HG03045 (cell line): ENCODE data around the gene AGMAT.

Source experiments
- ATAC-seq: cut with Tn5 transposase; IDR thresholded peaks from one replicate; pipeline ENCODE4 v1.9.1; 2021; ENCODE audit warnings: mild to moderate bottlenecking, moderate library complexity; ENCODE audit not compliant: unreplicated experiment

Gene AGMAT, protein sequence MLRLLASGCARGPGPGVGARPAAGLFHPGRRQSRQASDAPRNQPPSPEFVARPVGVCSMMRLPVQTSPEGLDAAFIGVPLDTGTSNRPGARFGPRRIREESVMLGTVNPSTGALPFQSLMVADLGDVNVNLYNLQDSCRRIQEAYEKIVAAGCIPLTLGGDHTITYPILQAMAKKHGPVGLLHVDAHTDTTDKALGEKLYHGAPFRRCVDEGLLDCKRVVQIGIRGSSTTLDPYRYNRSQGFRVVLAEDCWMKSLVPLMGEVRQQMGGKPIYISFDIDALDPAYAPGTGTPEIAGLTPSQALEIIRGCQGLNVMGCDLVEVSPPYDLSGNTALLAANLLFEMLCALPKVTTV

DNA sequence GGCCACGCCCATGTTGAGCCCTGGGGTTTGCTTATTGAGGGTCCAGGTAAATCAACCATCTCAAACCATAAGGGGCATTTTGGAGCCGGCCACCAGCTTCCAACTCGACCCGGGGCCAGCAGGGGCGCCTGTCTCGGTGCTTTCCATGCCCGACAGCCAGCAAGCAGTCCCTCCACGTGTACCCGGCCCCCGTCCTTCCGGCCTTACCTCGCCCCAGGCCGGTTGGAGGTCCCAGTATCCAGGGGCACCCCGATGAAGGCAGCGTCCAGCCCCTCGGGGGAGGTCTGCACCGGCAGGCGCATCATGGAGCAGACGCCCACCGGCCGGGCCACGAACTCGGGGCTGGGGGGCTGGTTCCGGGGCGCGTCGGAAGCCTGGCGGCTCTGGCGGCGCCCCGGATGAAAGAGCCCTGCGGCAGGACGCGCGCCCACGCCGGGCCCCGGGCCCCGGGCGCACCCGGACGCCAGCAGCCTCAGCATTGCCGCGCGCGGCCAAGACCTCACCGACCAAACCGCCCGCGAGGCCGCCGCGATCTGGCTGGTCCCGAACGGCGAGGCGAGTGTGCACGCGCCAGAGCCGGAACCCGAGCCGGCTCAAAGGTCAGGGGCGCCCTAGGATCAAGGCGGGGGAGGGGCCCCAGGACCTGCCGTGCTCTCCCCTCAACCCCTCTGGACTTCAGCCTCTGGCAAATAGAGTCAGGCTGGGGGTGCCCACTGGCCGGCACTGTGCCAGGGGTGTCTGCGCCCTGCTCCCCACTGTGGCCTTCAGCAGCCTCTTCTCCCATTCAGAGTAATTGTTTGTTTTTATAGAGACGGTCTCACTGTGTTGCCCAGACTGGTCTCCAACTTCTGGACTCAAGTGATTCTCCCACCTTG lies at the start of gene AGMAT:
Gene AGMAT (minus strand): TSS at position 563 of the 875 bp plus-strand sequence. CDS start 84 bp downstream, at position 479.
- peak; percentile 72 for ATAC-seq

DNA sequence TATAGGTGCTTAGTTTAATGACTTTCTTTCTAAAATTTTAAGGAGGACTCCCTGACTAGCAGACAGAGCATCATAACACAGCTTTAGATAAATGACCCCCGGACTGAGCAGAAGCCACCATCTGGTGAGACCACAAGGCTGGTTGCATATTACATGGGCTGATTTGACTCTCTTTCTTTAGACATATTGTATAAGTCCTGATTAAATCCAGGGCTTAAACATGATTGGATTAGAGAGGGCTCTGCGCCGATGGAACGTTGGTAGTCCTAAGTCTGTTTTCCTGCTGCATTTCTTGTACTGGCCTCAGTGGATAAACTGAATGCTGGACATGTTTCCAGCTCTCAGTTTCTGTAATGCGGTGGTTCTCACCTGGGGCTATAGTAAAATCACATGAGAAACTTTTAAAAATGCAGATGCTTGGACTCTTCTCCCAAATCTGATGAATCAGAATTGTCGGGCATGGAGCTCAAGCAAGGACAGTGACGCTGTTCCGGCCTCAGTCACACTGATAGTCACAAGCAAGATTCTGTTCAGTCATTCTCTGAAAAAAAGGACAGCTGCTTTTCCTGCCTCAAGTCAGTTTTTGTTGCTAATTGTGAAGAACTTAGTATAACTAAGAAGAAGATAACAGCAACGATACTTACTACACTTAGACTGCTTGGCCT lies 49.0 kb upstream of the AGMAT start:
- no peak for ATAC-seq

DNA sequence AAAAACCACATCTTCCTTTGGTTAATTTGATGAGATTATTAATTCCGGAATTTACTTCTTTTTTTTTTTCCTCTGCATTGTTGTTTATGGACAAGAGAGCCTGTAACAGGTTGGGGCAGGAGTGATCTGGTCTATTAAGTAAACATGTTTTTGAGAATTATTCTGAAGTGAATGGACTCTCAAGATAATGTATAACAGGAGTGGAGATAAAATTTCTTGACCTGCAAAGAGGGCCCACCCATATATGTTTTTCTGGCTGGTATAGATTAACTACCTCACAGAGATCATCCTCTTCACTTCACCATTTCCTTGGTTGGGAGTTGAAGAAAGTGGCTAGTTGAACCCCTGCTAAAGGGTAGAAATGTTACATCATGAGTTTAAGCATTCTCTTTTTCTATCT lies 43.2 kb upstream of the AGMAT start:
- ATAC-seq: peak; percentile 12

DNA sequence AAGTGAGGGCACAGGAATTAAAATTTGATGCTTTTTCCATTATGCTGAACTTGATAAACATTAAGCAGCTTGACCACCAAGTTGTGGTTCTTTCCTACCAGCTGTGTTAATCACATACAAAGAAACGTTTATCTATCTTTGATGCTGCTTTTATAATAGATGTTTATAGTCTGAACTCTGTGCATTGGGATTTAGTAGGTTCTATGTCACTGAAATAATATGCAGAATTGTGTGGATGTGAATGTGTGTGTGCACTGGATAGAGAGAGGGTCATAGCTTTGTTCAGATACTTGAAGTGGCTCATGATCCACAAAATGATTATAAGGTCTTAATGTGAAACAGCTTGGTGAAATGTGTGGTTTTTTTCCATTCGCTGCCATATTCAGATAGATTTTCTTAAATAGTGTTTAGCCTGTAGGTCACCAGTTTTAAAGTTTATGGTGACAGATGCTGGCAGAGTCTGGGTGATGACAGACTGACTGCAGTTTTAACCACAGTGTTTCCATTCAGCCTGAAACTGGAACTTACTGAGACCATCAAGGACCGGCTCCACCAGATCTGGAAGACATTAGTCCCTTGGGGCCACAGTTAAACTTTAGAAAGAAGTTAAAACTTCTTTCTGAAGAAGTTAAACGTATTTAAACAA lies 42.6 kb upstream of the AGMAT start:
- ATAC-seq: peak; percentile 75

DNA sequence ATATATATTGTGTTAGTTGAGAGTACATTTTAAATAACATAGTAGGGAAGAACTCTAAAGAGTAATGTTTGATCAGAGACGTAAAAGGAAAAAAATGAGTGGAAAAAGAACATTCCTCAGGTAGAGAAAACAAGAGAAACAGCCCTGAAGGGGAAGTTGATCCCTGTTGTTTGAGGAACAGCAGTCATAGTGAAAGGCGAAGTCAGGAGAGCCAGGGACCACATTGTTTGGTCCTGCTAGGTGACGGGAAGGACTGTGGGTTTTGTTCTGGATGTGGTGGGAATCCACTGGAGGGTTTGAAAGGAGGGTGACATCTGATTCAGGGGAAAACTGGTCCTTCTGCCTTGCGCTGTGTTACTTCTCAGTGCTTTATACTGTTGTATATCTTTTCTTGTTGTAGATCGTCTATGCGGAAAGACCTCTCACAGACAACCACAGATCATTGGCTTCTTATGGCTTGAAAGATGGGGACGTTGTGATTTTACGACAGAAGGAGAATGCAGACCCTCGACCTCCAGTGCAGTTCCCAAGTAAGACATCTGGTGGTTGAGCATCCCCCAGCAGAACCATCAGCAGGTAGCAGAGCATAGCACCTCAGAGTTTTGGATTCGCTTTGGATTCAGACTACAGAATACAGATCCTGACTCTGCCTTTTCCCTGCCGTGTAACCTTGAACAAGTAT lies 41.6 kb upstream of the AGMAT start:
- ATAC-seq: no peak

DNA sequence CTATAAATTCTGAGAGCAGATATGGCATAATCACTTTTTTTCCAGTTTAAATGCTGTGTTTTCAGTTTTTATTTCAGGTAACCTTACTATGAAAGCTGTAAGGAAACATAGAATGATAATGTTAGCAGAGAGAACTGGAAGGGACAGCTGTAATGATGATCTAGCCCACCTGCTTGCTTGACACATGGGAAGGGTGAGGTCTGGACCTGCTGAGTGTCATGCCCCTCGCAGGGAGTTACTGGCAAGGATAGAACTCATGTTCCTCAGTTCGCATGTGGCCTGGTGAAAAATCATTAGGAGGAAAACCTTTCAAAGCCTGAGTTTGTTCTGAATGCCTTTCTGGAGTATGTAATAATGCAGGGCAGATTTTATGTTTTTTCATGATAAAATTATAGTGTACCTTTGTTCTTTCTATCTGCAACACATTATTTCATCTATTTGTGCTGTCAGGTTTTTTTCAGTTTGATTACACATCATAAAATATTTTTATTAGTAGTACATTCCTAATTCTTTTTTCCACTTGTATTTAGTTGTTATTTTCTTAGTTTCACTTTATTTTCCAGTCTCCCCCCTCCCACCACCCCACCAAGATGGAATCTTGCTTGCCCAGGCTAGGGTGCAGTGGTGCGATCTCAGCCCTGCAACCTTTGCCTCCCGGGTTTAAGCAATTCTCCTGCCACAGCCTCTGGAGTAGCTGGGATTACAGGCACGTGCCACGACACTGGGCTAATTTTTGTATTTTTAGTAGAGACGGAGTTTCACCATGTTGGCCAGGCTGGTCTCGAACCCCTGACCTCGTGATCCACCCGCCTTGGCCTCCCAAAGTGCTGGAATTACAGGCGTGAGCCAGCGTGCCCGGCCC lies 40.4 kb upstream of the AGMAT start:
- ATAC-seq: no peak

DNA sequence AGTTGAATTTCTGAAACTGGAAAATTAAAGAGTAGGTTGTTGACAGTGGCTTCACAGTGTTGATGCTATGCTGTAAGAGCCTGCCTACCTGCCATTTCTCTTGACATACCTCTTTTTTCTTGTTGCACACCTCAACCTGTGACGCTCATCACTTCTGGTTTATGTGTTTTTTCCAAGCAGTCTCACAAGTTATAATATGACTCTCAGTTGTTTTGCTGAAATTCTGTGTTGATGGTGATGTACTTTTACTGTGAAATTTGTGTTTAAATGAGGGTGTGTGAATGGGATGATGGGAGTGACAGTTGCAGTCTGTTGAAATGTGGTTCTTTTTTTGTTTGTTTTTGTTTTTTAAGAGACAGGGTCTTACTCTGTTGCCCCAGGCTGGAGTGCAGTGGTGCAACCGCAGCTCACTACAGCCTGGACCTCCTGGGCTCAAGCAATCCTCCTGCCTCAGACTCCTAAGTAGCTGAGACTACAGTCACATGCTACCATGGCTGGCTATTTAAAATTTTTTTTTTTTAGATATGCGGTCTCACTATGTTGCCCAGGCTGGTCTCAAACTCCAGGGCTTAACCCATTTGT lies 39.4 kb upstream of the AGMAT start:
- no peak for ATAC-seq

DNA sequence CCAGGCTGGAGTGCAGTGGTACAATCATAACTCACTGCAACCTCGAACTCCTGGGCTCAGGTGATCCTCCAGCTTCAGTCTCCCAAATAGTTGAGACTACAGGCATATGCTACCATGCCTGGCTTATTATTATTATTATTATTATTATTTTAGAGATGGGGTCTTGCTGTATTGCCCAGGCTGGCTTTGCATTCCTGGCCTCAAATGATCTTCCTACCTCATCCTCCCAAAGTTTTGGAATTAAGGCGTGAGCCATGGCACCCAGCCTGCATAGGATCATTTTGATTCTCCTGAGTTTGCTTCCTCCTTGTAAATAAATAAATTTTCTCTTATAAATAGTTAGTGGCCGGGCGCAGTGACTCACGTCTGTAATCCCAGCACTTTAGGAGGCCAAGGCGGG lies 38.6 kb upstream of the AGMAT start:
- no peak for ATAC-seq

DNA sequence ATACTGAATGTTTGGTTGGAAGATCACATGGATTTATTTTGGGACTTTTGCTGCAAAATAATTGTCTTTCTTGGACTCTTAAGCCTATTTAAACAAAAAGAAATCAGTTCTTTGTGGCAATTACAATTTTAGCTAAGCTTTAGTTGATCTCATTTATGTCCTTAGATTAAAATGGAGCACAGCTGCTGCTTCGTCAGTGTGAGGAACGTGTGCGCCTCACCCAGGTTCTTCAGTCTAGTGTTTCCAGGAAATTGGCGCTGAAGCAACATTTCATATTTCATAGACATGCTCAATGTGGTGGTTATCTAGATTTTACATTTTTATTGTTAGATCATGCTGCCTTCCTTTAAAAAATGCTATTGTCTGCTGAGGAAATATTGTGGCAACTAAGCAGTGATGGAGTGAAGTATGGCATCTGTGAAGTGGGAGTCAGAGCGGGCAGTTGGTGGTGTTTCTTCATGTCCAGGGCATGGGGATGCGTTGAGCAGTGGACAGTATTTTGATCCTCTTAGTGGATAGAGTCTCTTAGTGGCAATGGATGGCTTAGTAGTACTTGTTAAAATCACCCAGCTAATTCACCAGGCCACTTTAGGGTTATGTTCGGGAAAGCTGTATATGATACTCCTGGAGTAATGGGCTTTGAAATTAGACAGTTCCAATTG lies 38.0 kb upstream of the AGMAT start:
- no peak for ATAC-seq

DNA sequence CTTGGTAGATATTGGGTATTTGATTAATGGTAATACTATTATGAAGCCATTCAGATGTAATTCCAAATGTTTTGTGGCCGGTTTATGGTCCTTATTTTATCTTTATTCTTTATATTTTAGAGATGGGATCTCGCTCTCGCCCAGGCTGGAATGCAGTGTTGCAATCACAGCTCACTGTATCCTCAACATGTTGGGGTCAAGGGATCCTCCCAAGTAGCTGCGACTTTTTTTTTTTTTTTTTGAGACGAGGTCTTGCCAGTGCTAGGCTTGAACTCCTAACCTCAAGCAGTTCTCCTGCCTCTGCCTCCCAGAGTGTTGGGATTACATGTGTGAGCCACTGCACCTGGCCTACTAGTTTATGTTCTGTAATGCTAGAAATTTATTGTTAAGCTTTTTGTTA lies 37.1 kb upstream of the AGMAT start:
- no peak for ATAC-seq

DNA sequence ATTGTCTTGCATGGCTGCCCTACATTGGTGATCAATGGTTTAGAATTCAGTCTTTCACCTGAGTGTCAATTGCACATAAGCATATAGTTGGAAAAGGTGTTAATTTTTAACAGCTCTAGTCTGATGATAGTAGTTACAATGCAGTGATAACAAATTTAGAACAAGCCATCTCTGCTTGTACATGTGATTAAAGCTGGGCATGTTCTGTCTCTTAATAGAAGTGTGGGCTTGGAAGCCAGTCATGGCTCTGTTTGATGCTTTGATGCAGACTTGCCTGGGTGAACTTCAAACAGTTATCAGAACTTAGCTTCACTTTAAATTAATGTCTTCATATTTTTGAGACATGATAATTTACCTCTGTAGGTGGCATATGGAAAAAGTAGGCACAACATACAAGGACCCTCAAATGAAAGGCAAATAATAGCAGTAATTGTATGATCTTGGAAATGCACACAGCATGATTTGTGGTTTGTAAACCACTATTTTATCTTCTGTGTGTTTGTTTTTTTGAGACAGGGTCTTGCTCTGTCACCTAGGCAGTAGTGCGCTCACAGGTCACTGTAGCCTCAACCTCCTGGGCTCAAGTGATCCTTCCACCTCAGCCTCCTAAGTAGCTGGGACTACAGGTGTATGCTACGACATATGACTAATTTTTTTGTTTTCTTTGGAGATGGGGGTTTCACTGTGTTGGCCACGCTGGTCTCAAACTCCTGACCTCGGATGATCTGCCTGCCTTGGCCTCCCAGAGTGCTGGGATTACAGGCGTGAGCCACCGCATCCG lies 36.2 kb upstream of the AGMAT start:
- no peak for ATAC-seq

DNA sequence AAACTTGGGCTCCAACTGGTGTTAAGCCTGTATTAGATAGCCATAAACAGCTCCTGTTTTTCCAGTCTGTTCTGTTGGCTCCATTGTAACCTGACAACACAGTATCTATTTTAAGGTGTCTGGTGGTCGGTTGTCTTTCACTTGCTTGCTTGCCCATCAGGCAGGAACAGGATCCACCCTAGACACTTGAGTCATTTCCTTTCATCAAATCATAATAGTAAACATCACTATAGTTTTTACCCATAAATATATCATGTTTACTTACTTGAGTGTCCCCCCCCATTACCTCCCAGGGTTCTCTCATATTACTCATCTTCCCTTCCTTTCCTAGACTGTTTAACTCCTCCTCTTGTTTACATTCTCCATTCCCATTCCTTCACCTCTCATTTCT lies 35.3 kb upstream of the AGMAT start:
- no peak for ATAC-seq

DNA sequence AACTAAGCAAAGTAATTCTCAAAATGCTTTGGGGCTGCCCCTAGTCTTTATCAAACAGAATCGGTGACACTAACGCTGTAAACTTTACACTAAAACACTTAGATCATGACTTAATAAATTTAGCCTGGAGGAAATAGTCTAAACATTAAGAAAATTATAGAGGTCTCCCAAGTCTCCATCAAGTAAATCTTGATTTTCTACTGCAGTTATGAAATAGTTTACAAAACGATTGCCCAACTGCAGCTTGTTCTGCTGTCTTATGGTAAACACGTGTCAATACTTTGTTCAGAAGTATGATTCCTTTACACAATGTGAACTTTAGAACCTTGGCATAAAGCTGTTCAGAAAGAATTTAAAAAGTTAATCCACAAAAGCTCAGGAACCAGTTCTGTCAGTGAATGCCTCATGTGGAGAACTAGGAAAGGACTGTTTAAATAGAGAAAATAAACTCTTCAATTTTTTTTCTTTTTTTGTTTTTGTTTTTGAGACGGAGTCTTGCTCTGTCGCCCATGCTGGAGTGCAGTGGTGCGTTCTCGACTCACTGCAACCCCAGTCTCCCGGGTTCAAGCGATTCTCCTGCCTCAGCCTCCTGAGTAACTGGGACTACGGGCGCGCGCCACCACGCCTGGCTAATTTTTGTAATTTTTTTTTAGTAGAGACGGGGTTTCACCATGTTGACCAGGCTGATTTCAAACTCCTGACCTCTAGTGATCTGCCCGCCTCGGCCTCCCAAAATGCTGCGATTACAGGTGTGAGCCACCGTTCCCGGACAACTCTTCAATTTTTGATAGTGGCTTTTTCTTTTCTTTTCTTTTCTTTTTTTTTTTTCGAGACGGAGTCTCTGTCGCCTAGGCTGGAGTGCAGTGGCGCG lies 34.0 kb upstream of the AGMAT start:
- no peak for ATAC-seq

DNA sequence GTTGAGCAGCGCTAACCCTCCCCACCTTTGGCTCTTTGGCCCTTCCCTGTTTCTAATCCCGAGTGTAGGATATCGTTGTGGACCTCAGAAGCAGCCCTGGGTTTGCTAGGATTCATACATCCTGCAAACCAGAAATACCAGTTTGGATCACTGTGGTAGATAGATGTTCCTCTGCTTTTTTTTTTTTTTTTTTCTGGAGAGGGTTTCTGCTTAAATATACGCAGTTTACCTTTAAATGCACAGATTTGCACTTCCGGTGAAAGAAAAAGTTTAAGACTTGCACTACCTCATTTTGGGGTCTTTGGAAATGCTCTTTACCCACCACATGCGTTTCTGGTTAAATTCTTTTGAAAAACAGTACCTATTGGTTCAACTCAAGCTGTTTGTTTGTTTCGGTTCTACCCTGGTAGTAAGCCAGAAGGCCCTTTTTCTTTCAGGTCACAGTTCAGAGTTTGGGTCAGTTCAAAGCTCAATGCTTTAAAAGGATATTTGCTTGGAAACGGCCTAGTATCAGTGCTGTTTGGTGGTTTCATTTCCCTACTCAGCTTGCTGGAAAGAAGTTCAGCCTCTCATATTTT lies 33.3 kb upstream of the AGMAT start:
- peak; percentile 29 for ATAC-seq

DNA sequence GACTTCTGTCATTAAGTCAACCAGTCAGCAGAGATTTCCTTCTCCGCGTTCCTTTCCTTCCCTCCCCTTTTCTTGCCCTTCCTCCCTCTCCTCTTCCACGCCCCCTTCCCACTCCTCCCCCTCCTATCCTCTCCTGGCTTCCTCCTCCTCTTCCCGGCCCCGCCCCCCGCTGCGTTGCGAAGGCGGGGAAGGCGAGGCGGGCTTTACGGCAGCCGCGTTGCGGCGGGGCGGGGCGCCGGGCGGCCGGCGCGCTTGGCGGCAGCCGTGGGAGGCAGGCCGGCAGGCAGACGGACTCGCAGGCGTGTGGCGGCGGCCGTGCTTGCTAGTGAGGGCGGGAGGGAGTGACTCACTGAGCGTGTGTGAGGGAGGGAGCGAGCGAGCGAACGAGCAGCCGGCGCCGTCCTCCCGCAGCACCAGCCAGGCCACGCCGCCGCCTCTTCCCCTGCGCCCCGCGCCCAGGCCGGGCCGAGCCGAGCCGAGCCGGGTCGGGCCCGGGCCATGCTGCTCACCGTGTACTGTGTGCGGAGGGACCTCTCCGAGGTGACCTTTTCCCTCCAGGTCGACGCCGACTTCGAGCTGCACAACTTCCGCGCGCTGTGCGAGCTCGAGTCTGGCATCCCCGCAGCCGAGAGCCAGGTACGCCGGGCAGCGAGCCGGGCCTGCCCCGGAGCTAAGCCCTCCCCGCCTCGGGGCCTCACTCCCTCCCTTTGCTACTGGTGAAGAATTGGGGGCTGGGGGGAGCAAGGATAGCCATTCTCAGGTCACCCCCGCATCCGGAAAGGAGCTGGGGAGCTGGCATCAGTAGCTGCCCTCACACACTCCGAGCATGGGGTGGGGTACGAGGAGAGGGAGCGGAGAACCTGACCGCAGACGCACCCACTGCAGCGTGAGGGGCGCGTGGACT lies 32.6 kb upstream of the AGMAT start, which contains the start of gene DDI2:
Gene DDI2 (plus strand): TSS at position 286 of the 904 bp plus-strand sequence. CDS start 213 bp downstream, at position 499.
- ATAC-seq: peak; percentile 71
